BLaER1 treated with 17β-estradiol and CSF1 and Interleukin-3, amounts not matched to agents 10 nM and 100 nM (cell line): ENCODE results near the gene ZNF385C.

Experiments used
- H3K27ac ChIP-seq, 11 experiments: shearing (Covaris generic); formaldehyde crosslinking; 2 replicates each; pipeline ENCODE4 v1.8.1; 2022
- H3K27me3 ChIP-seq, 11 experiments: shearing (Covaris generic); formaldehyde crosslinking; 2 replicates each; pipeline ENCODE4 v1.8.1; 2022
- H3K36me3 ChIP-seq, 11 experiments: shearing (Covaris generic); formaldehyde crosslinking; 2 replicates each; pipeline ENCODE4 v1.8.1; 2022
- H3K4me1 ChIP-seq, 10 experiments: shearing (Covaris generic); formaldehyde crosslinking; 2 replicates each; pipeline ENCODE4 v1.8.1; 2022
- H3K4me2 ChIP-seq, 11 experiments: shearing (Covaris generic); formaldehyde crosslinking; 2 replicates each; pipeline ENCODE4 v1.8.1; 2022
- H3K4me3 ChIP-seq, 10 experiments: shearing (Covaris generic); formaldehyde crosslinking; 2 replicates each; pipeline ENCODE4 v1.8.1; 2022
- H3K9ac ChIP-seq, 11 experiments: shearing (Covaris generic); formaldehyde crosslinking; 2 replicates each; pipeline ENCODE4 v1.8.1; 2022
- H3K9me3 ChIP-seq, 11 experiments: shearing (Covaris generic); formaldehyde crosslinking; replicated peaks in 1 of 11; 2 replicates each; pipeline ENCODE4 v1.8.1; 2022
- H4K20me1 ChIP-seq, 11 experiments: shearing (Covaris generic); formaldehyde crosslinking; 2 replicates each; pipeline ENCODE4 v1.8.1; 2022
- Cebpa-rat ChIP-seq, 11 experiments: shearing (Covaris generic); IDR thresholded peaks; 2 replicates each; pipeline ENCODE4 v1.8.1; 2022

The ZNF385C gene

GRCh38 chr17:41998497-41998896, 99.8 kb downstream of the ZNF385C start:
- no peak for TF ChIP-seq Cebpa-rat (IDR thresholded peaks at IDR 0.05)
- Histone ChIP-seq H3K36me3 (peaks cover 97 to 100% (median 99%) of the 10 kb centered on the region in 11 experiments), H3K9me3 (no peaks in the 10 kb centered on the region), H3K4me2 (no peak overlapping the region), H3K4me3 (no peak overlapping the region), H3K27ac (no peak overlapping the region), H3K27me3 (no peaks in the 10 kb centered on the region), H3K4me1 (peaks cover 20 to 64% (median 28%) of the 10 kb centered on the region in 10 experiments), H3K9ac (0 out of 22 replicates have a peak overlapping the region, but pooled peaks of 1 of the 11 experiments have one; percentile 3), H4K20me1 (peaks cover 65 to 98% (median 86%) of the 10 kb centered on the region in 11 experiments)

GRCh38 chr17:41996855-41997164, 101.5 kb downstream of the ZNF385C start:
- TF ChIP-seq Cebpa-rat (IDR thresholded peaks at IDR 0.05) = no peak
- Histone ChIP-seq H4K20me1 (peaks cover 48 to 92% (median 73%) of the 10 kb centered on the region in 11 experiments; a peak in 20 of 22 replicates), H3K4me2 (peak overlapping the region; percentile 4 to 71 (median 54); a peak in 21 of 22 replicates), H3K27ac (peak overlapping the region in 6 of 11 experiments; percentile 4 to 52 (median 28); a peak in 7 of 22 replicates), H3K4me1 (peaks cover 20 to 47% (median 25%) of the 10 kb centered on the region in 10 experiments), H3K36me3 (peaks cover 97 to 100% (median 99%) of the 10 kb centered on the region in 11 experiments), H3K9ac (peak overlapping the region in 8 of 11 experiments; percentile 0 to 46 (median 7); a peak in 6 of 22 replicates), H3K4me3 (no peak overlapping the region), H3K9me3 (no peaks in the 10 kb centered on the region), H3K27me3 (no peaks in the 10 kb centered on the region)

- peaks cover 97 to 100% (median 99%) of the 10 kb centered on the region in 11 experiments for H3K36me3 ChIP-seq
- H3K9ac ChIP-seq = no peak overlapping the region
- H3K9me3 ChIP-seq = no peaks in the 10 kb centered on the region
- no peak overlapping the region for H3K27ac ChIP-seq
- peaks cover 17 to 48% (median 32%) of the 10 kb centered on the region in 10 experiments for H3K4me1 ChIP-seq
- H3K27me3 ChIP-seq = no peaks in the 10 kb centered on the region
- H4K20me1 ChIP-seq = peaks cover 26 to 84% (median 47%) of the 10 kb centered on the region in 11 experiments; a peak in 21 of 22 replicates
- no peak overlapping the region for H3K4me3 ChIP-seq
- TF ChIP-seq Cebpa-rat (IDR thresholded peaks at IDR 0.05) = no peak
- no peak overlapping the region for H3K4me2 ChIP-seq
Measured at GRCh38 chr17:41992576-41992975, 105.7 kb downstream of the ZNF385C start.

- Histone ChIP-seq H3K4me2 (no peak overlapping the region), H3K36me3 (peaks cover 97 to 100% (median 99%) of the 10 kb centered on the region in 11 experiments), H4K20me1 (peaks cover 6 to 74% (median 27%) of the 10 kb centered on the region in 11 experiments; a peak in 17 of 22 replicates), H3K9ac (no peak overlapping the region), H3K27ac (no peak overlapping the region), H3K27me3 (no peaks in the 10 kb centered on the region), H3K9me3 (no peaks in the 10 kb centered on the region), H3K4me1 (peaks cover 0 to 29% (median 15%) of the 10 kb centered on the region in 10 experiments; a peak in 13 of 20 replicates), H3K4me3 (no peak overlapping the region)
- TF ChIP-seq Cebpa-rat (IDR thresholded peaks at IDR 0.05) = no peak
Measured at GRCh38 chr17:41989702-41990419, 108.4 kb downstream of the ZNF385C start.

- Histone ChIP-seq H3K4me3 (no peak overlapping the region), H3K36me3 (peaks cover 99 to 100% (median 100%) of the 10 kb centered on the region in 11 experiments), H3K9ac (0 out of 22 replicates have a peak overlapping the region, but pooled peaks of 1 of the 11 experiments have one; percentile 3), H3K4me1 (peaks cover 0 to 29% (median 15%) of the 10 kb centered on the region in 10 experiments; a peak in 13 of 20 replicates), H4K20me1 (peaks cover 4 to 76% (median 24%) of the 10 kb centered on the region in 11 experiments; a peak in 16 of 22 replicates), H3K4me2 (peak overlapping the region in 6 of 11 experiments; percentile 13 to 51 (median 42); a peak in 7 of 22 replicates), H3K27me3 (no peaks in the 10 kb centered on the region), H3K9me3 (no peaks in the 10 kb centered on the region), H3K27ac (peak overlapping the region in 2 of 11 experiments; percentile 6 to 26; a peak in 1 of 22 replicates)
- TF ChIP-seq Cebpa-rat (IDR thresholded peaks at IDR 0.05) = no peak
Measured at GRCh38 chr17:41988418-41988817, 109.9 kb downstream of the ZNF385C start.

- peak in 6 of 11 experiments; percentile 14 to 75 (median 30); a peak in 2 of 22 replicates for TF ChIP-seq Cebpa-rat (IDR thresholded peaks at IDR 0.05)
- H3K36me3 ChIP-seq = peaks cover 100% of the 10 kb centered on the region in 11 experiments
- H3K9ac ChIP-seq = 0 out of 22 replicates have a peak overlapping the region, but pooled peaks of 2 of the 11 experiments have one; percentile 3
- H3K27ac ChIP-seq = peak overlapping the region in 6 of 11 experiments; percentile 10 to 46 (median 22); a peak in 5 of 22 replicates
- H3K27me3 ChIP-seq = no peaks in the 10 kb centered on the region
- peaks cover 4 to 76% (median 21%) of the 10 kb centered on the region in 11 experiments; a peak in 16 of 22 replicates for H4K20me1 ChIP-seq
- H3K9me3 ChIP-seq = no peaks in the 10 kb centered on the region
- H3K4me1 ChIP-seq = peaks cover 0 to 29% (median 15%) of the 10 kb centered on the region in 10 experiments; a peak in 13 of 20 replicates
- H3K4me3 ChIP-seq = no peak overlapping the region
- peak overlapping the region in 6 of 11 experiments; percentile 38 to 51 (median 44); a peak in 10 of 22 replicates for H3K4me2 ChIP-seq
Measured at GRCh38 chr17:41987642-41988041, 110.6 kb downstream of the ZNF385C start.

- Histone ChIP-seq H3K27ac (0 out of 22 replicates have a peak overlapping the region, but pooled peaks of 1 of the 11 experiments have one; percentile 16), H3K9ac (no peak overlapping the region), H3K4me2 (no peak overlapping the region), H3K9me3 (no peaks in the 10 kb centered on the region), H4K20me1 (peaks cover 4 to 70% (median 18%) of the 10 kb centered on the region in 11 experiments; a peak in 16 of 22 replicates), H3K4me3 (no peak overlapping the region), H3K36me3 (peaks cover 100% of the 10 kb centered on the region in 11 experiments), H3K27me3 (no peaks in the 10 kb centered on the region), H3K4me1 (peaks cover 0 to 29% (median 15%) of the 10 kb centered on the region in 10 experiments; a peak in 13 of 20 replicates)
- no peak for TF ChIP-seq Cebpa-rat (IDR thresholded peaks at IDR 0.05)
Measured at GRCh38 chr17:41986634-41987033, 111.6 kb downstream of the ZNF385C start.

- H3K36me3 ChIP-seq = peaks cover 100% of the 10 kb centered on the region in 11 experiments
- H3K9ac ChIP-seq = no peak overlapping the region
- no peak overlapping the region for H3K27ac ChIP-seq
- H3K4me3 ChIP-seq = no peak overlapping the region
- no peak for TF ChIP-seq Cebpa-rat (IDR thresholded peaks at IDR 0.05)
- H4K20me1 ChIP-seq = peaks cover 4 to 71% (median 18%) of the 10 kb centered on the region in 11 experiments; a peak in 15 of 22 replicates
- no peak overlapping the region for H3K4me2 ChIP-seq
- H3K9me3 ChIP-seq = no peaks in the 10 kb centered on the region
- no peaks in the 10 kb centered on the region for H3K27me3 ChIP-seq
- peaks cover 0 to 29% (median 15%) of the 10 kb centered on the region in 10 experiments; a peak in 13 of 20 replicates for H3K4me1 ChIP-seq
Measured at GRCh38 chr17:41985919-41986318, 112.4 kb downstream of the ZNF385C start.

GRCh38 chr17:41984454-41984853, 113.8 kb downstream of the ZNF385C start:
- Histone ChIP-seq H3K36me3 (peaks cover 96 to 100% (median 99%) of the 10 kb centered on the region in 11 experiments), H3K4me1 (peaks cover 0 to 23% (median 15%) of the 10 kb centered on the region in 10 experiments; a peak in 13 of 20 replicates), H3K4me3 (no peak overlapping the region), H3K9me3 (no peaks in the 10 kb centered on the region), H3K9ac (no peak overlapping the region), H3K27me3 (no peaks in the 10 kb centered on the region), H4K20me1 (peaks cover 3 to 67% (median 16%) of the 10 kb centered on the region in 11 experiments; a peak in 14 of 22 replicates), H3K4me2 (no peak overlapping the region), H3K27ac (no peak overlapping the region)
- no peak for TF ChIP-seq Cebpa-rat (IDR thresholded peaks at IDR 0.05)
